ENCODE results near the gene BACH2.
"Not testable (repeated sequence)": the region's sequence is repeated elsewhere in the genome, so short reads cannot be mapped to it uniquely, and the experiment has no call there.

BACH2 gene

GRCh38 chr6:89975366-89975765, 321.3 kb downstream of the BACH2 start:
- Mint-ChIP-seq H3K27me3 (no peaks in the 10 kb centered on the region), H3K9me3 (no peaks in the 10 kb centered on the region), H3K27ac (no peak overlapping the region), H3K4me3 (no peak overlapping the region), H3K36me3 (ENCODE audit: low read depth) (no peaks in the 10 kb centered on the region), H3K4me1 (ENCODE audit: low read depth) (no peaks in the 10 kb centered on the region)
- intact Hi-C loops (cut with micrococcal nuclease): loop anchor here (10.0 kb wide), 1 partner anchor 209 kb away; no protein-coding TSS in a partner anchor

DNA sequence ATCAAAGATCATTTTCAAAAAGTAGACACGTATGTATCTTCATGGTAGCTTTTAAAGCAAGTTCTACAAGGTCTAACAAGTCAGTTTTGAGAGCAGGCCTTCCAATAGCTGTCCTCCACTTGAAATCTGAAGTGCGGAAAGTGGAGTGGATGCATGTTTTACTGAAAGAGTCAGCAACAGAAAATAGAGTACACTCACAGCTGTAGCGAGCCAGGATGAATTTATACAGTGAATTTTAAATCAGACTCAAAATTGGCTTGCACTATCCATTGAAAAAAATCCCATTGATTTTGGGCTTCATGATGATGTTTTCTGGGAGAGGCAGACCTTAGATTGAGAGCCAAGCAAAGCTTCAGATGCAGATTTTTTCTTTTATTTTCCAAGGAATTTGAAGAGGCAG, 321.8 kb downstream of the BACH2 start:
- intact Hi-C loops (cut with micrococcal nuclease): loop anchor here (10.0 kb wide), 1 partner anchor 210 kb away; no protein-coding TSS in a partner anchor
- no peaks in the 10 kb centered on the region for H3K36me3 Mint-ChIP-seq (ENCODE audit: low read depth)
- no peak overlapping the region for H3K27ac Mint-ChIP-seq
- no peak overlapping the region for H3K4me3 Mint-ChIP-seq
- no peaks in the 10 kb centered on the region for H3K27me3 Mint-ChIP-seq
- H3K4me1 Mint-ChIP-seq (ENCODE audit: low read depth): no peaks in the 10 kb centered on the region
- H3K9me3 Mint-ChIP-seq: no peaks in the 10 kb centered on the region

DNA sequence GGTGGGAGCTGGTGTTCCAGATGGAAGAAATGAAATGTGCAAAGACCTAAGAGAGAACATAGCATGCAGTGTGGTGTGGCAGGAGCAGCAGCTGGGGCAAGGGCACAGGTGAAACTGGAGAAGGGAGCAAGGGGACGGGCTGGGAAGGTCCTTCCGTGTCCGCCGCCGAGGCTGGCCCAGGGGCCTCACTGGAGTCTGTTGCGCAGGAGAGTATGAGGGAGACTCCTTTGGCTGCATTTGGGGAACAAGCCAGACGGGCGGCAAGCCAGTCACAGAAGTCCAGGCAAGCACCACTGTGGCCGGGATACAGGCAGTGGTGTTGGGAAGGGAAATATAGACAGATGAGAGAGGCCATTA, 324.6 kb downstream of the BACH2 start:
- no peaks in the 10 kb centered on the region for H3K36me3 Mint-ChIP-seq (ENCODE audit: low read depth)
- H3K4me1 Mint-ChIP-seq (ENCODE audit: low read depth): no peaks in the 10 kb centered on the region
- H3K27ac Mint-ChIP-seq: no peak overlapping the region
- no peak overlapping the region for H3K4me3 Mint-ChIP-seq
- intact Hi-C loops (cut with micrococcal nuclease): loop anchor here (10.0 kb wide), 1 partner anchor 213 kb away; no protein-coding TSS in a partner anchor
- H3K27me3 Mint-ChIP-seq: no peaks in the 10 kb centered on the region
- H3K9me3 Mint-ChIP-seq: no peaks in the 10 kb centered on the region

GRCh38 chr6:89971338-89972024, 325.2 kb downstream of the BACH2 start:
- H3K27ac Mint-ChIP-seq; H3K27me3 Mint-ChIP-seq; H3K9me3 Mint-ChIP-seq; H3K4me1 Mint-ChIP-seq (ENCODE audit: low read depth); H3K4me3 Mint-ChIP-seq; H3K36me3 Mint-ChIP-seq (ENCODE audit: low read depth): not testable (repeated sequence)
- intact Hi-C loops (cut with micrococcal nuclease): loop anchor here (10.0 kb wide), 1 partner anchor 213 kb away; no protein-coding TSS in a partner anchor

- intact Hi-C loops (cut with micrococcal nuclease): loop anchor here (1.0 to 10.0 kb wide), 3 partner anchors 214 to 509 kb away; no protein-coding TSS in a partner anchor
- no peaks in the 10 kb centered on the region for H3K4me1 Mint-ChIP-seq (ENCODE audit: low read depth)
- no peaks in the 10 kb centered on the region for H3K9me3 Mint-ChIP-seq
- no peak overlapping the region for H3K4me3 Mint-ChIP-seq
- H3K27me3 Mint-ChIP-seq: no peaks in the 10 kb centered on the region
- H3K36me3 Mint-ChIP-seq (ENCODE audit: low read depth): no peaks in the 10 kb centered on the region
- no peak overlapping the region for H3K27ac Mint-ChIP-seq
Observed at GRCh38 chr6:89970609-89971337, 325.9 kb downstream of the BACH2 start.

GRCh38 chr6:89970072-89970471, 326.6 kb downstream of the BACH2 start:
- Mint-ChIP-seq H3K36me3 (ENCODE audit: low read depth) (no peaks in the 10 kb centered on the region), H3K4me1 (ENCODE audit: low read depth) (no peaks in the 10 kb centered on the region), H3K4me3 (no peak overlapping the region), H3K27me3 (no peaks in the 10 kb centered on the region), H3K27ac (no peak overlapping the region), H3K9me3 (no peaks in the 10 kb centered on the region)
- intact Hi-C loops (cut with micrococcal nuclease): loop anchor here (1.0 to 10.0 kb wide), 3 partner anchors 215 to 509 kb away; no protein-coding TSS in a partner anchor

DNA sequence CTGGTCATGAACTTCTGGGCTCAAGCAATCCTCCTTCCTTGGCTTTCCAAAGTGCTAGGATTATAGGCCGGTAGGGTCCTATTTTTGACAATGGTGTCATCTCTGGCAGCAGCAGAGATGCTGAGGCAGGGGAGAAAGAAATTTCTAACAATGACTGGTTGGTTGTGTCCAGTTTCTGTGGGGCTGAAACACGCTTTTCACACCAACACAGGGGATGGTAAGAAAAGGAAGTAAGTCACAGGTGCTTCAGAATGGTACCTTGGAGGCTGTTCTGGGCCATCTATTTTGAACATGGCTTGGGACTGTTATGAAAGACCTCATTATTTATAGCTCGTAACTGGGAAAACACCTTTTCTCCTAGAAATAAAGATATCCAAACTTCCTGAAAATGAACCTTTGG, 329.7 kb downstream of the BACH2 start:
- H3K27me3 Mint-ChIP-seq: no peaks in the 10 kb centered on the region
- H3K4me1 Mint-ChIP-seq (ENCODE audit: low read depth): no peaks in the 10 kb centered on the region

DNA sequence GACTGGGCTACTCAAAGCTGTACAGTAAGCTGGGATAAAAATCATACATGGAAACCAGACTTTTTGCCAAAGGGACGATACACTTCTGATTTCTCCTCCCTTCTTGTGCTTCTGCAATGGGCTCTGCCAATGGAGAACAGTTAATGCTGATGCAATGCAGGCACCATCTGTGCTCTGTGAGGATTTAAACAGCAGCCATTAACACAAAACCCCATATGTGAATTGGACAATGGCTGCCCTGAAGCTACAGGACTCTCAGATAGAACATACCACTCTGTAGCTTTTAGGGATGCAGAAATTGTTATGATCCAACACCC, 330.5 kb downstream of the BACH2 start:
- no peaks in the 10 kb centered on the region for H3K4me1 Mint-ChIP-seq (ENCODE audit: low read depth)
- H3K27me3 Mint-ChIP-seq: no peaks in the 10 kb centered on the region
- no peaks in the 10 kb centered on the region for H3K9me3 Mint-ChIP-seq
- no peak overlapping the region for H3K4me3 Mint-ChIP-seq
- H3K36me3 Mint-ChIP-seq (ENCODE audit: low read depth): no peaks in the 10 kb centered on the region
- no peak overlapping the region for H3K27ac Mint-ChIP-seq
- intact Hi-C loops (cut with micrococcal nuclease): no loop called here

More for the DNA sequence above, 329.7 kb downstream of the BACH2 start:
- Mint-ChIP-seq H3K27ac (no peak overlapping the region), H3K36me3 (ENCODE audit: low read depth) (no peaks in the 10 kb centered on the region), H3K9me3 (no peaks in the 10 kb centered on the region), H3K4me3 (no peak overlapping the region)
- intact Hi-C loops (cut with micrococcal nuclease): no loop called here

- Mint-ChIP-seq H3K4me3 (no peak overlapping the region), H3K9me3 (no peaks in the 10 kb centered on the region), H3K36me3 (ENCODE audit: low read depth) (no peaks in the 10 kb centered on the region), H3K27me3 (no peaks in the 10 kb centered on the region), H3K4me1 (ENCODE audit: low read depth) (no peaks in the 10 kb centered on the region), H3K27ac (no peak overlapping the region)
- intact Hi-C loops (cut with micrococcal nuclease): no loop called here
Observed at GRCh38 chr6:89965441-89966227, 331.0 kb downstream of the BACH2 start.

DNA sequence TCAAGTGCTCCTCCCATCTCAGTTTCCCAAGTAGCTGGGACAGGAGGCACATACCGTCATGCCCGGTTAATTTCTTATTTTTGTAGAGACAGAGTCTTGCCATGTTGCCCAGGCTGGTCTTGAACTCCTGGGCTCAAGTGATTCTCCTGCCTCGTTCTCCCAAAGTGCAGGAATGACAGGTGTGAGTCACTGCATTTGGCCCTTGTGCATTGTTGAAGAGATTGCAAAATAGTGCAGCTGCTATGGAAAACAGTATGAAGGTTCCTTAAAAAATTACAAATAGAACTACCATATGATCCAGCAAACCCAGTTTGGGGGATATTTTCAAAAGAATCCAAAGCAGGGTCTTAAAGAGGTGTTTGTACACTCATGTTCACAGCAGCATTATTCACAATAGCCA, 333.3 kb downstream of the BACH2 start:
- Mint-ChIP-seq H3K27me3 (no peaks in the 10 kb centered on the region), H3K4me3 (no peak overlapping the region), H3K36me3 (ENCODE audit: low read depth) (no peaks in the 10 kb centered on the region), H3K9me3 (no peaks in the 10 kb centered on the region), H3K27ac (no peak overlapping the region), H3K4me1 (ENCODE audit: low read depth) (no peaks in the 10 kb centered on the region)
- intact Hi-C loops (cut with micrococcal nuclease): no loop called here

GRCh38 chr6:89961481-89961880, 335.2 kb downstream of the BACH2 start:
- Mint-ChIP-seq H3K4me3 (no peak overlapping the region), H3K27me3 (no peaks in the 10 kb centered on the region), H3K36me3 (ENCODE audit: low read depth) (no peaks in the 10 kb centered on the region), H3K4me1 (ENCODE audit: low read depth) (no peaks in the 10 kb centered on the region), H3K9me3 (no peaks in the 10 kb centered on the region), H3K27ac (no peak overlapping the region)
- intact Hi-C loops (cut with micrococcal nuclease): no loop called here

GRCh38 chr6:89959883-89960282, 336.8 kb downstream of the BACH2 start:
- Mint-ChIP-seq H3K4me3 (no peak overlapping the region), H3K4me1 (ENCODE audit: low read depth) (peaks cover 4% of the 10 kb centered on the region)

DNA sequence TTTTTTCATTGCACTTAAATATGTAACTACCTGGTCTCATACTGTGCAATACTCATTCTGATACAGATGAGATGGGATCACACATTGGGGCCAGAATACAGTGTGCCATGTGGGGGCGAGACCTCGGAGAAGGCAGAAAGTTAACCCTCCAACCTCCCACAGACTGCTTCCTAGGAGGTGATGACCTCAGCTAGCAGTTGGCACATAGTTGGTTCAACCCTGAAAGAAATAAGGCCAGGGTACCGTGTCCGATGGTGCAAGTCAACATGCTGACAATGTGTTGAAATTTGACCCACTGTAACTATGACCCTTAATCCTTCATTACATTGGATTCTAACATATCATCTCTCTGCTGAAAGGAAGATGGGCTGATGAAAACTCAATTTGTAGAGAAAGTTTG, 340.5 kb downstream of the BACH2 start:
- Mint-ChIP-seq H3K27ac (no peak overlapping the region), H3K36me3 (ENCODE audit: low read depth) (no peaks in the 10 kb centered on the region), H3K27me3 (no peaks in the 10 kb centered on the region), H3K9me3 (no peaks in the 10 kb centered on the region), H3K4me1 (ENCODE audit: low read depth) (peaks cover 35% of the 10 kb centered on the region), H3K4me3 (no peak overlapping the region)
- intact Hi-C loops (cut with micrococcal nuclease): no loop called here

More at GRCh38 chr6:89959883-89960282, 336.8 kb downstream of the BACH2 start:
- H3K9me3 Mint-ChIP-seq: no peaks in the 10 kb centered on the region
- H3K27ac Mint-ChIP-seq: no peak overlapping the region
- H3K27me3 Mint-ChIP-seq: no peaks in the 10 kb centered on the region
- intact Hi-C loops (cut with micrococcal nuclease): no loop called here
- no peaks in the 10 kb centered on the region for H3K36me3 Mint-ChIP-seq (ENCODE audit: low read depth)

GRCh38 chr6:89955364-89955763, 341.3 kb downstream of the BACH2 start:
- no peaks in the 10 kb centered on the region for H3K9me3 Mint-ChIP-seq
- H3K36me3 Mint-ChIP-seq (ENCODE audit: low read depth): no peaks in the 10 kb centered on the region
- no peak overlapping the region for H3K4me3 Mint-ChIP-seq
- intact Hi-C loops (cut with micrococcal nuclease): no loop called here
- no peak overlapping the region for H3K27ac Mint-ChIP-seq
- peaks cover 42% of the 10 kb centered on the region for H3K4me1 Mint-ChIP-seq (ENCODE audit: low read depth)
- H3K27me3 Mint-ChIP-seq: no peaks in the 10 kb centered on the region
